Measurements from ENCODE around the gene LASP1NB. TPM values are rescaled to one million over a fixed set of nuclear protein-coding genes. Genes with fewer than 3 reads are reported as not detected.
"Not testable (repeated sequence)": the region's sequence is repeated elsewhere in the genome, so short reads cannot be mapped to it uniquely, and the experiment has no call there.

The LASP1NB gene

DNA sequence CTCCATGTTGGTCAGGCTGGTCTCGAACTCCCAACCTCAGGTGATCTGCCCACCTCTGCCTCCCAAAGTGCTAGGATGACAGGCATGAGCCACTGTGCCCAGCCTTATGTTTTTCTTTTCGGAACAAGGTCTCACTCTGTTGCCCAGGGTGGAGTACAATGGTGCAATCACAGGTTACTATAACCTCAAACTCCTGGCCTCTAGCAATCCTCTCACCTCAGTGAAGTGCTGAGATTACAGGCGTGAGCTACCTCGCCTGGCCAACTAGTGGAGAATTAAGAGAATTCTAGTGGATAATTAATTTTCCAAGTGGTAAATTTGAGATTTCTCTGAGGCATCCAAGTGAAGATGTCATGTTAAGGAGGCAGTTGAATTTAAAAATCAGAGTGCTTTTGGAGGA lies 44.7 kb downstream of the LASP1NB start:
- ATAC-seq: no peak

DNA sequence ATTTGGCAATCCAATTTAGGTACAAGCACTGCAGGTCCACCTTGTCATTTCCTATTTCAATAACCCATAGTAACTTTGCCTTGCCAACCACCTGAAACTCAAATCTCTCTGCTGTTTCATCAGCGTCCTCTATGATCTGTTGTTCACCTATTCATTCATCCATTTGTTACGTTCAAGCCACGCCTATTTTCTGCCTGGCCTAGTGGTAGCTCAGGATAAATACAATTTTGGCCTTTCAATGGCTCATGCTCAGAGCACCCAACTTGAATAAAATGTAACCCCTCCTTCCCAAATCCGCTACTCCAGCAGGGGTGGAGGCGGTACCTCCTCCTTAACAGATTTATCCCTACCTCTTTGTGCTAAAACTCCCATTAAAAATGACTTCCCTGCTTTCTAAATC lies 45.4 kb downstream of the LASP1NB start:
- ATAC-seq: peak; percentile 10

GRCh38 chr17:38976187-38976551 lies 50.8 kb downstream of the LASP1NB start:
- ATAC-seq: not testable (repeated sequence)

DNA sequence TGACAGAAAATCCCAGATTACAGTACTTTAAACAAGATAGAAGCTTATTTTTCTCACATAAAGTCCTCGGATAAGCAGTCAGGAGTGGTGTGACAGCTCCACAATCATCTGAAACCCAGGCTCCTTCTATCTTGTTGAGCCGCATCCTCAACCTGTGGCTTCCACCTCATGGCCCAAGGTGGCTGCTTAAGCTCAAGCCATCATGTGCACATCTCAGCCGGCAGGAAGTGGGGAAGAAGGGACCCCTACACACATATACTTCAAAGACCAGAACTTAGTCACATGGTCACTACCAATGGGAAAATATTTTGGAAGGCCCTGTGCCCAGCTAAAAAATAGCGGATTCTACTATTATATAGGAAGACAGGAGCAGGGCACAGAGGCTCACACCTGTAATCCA lies 52.8 kb downstream of the LASP1NB start:
- ATAC-seq: no peak

Other genes with a start within 250 kb of the LASP1NB start
- 40.2 TPM for gene MLLT6, start 220.3 kb upstream of the LASP1NB start, total RNA-seq
- 28.6 TPM for gene CISD3, start 195.3 kb upstream of the LASP1NB start, total RNA-seq
- 18.0 TPM for gene PCGF2, start 177.3 kb upstream of the LASP1NB start, total RNA-seq
- gene PSMB3, start 172.9 kb upstream of the LASP1NB start, total RNA-seq: 179 TPM
- 15.1 TPM for gene PIP4K2B, start 126.1 kb upstream of the LASP1NB start, total RNA-seq
- 10.9 TPM for gene CWC25, start 100.3 kb upstream of the LASP1NB start, total RNA-seq
- 1,222 TPM for gene RPL23, start 71.9 kb upstream of the LASP1NB start, total RNA-seq
- 50.0 TPM for gene LASP1, start 55.6 kb upstream of the LASP1NB start, total RNA-seq
- gene FBXO47, start 41.8 kb downstream of the LASP1NB start, total RNA-seq: not detected
- gene PLXDC1, start 226.0 kb downstream of the LASP1NB start, total RNA-seq: 3.1 TPM
- gene ARL5C, start 240.5 kb downstream of the LASP1NB start, total RNA-seq: not detected